Panc1 (cell line): ENCODE data around the gene RPRD2. TPM values are rescaled to one million over a fixed set of nuclear protein-coding genes. Genes with fewer than 3 reads are reported as not detected.

Source experiments
- ATAC-seq: fragments of 200-7000 bp; cut with Tn5 transposase; 2 replicates; pipeline ENCODE4 v1.9.1; 2020; ENCODE audit warnings: mild to moderate bottlenecking, moderate library complexity
- BruUV-seq: library from RNA; stranded (reverse); fragments of 400-500 nt; replicated peaks from 2 replicates; lab custom pipeline; 2021; lab: Mats Ljungman, UMichigan
- CTCF ChIA-PET: fragments of 300-600 bp; sonication (Branson Sonifier 250); formaldehyde crosslinking; loops from one replicate; lab custom pipeline; 2022; ENCODE audit warnings: antibody characterized with exemption; lab: Charles Lee
- POLR2A ChIA-PET: fragments of 300-600 bp; sonication (Branson Sonifier 250); formaldehyde crosslinking; loops from one replicate; lab custom pipeline; 2022; ENCODE audit warnings: antibody characterized with exemption; lab: Charles Lee
- DNase-seq: peaks from one replicate; pipeline ENCODE4 v3.0.0-alpha.2; 2010; ENCODE audit warnings: low read depth, low spot score
- H3K27ac ChIP-seq: 2 replicates; pipeline ENCODE4 v1.5.1; 2011; ENCODE audit warnings: mild to moderate bottlenecking, low read length, inconsistent platforms
- H3K27me3 ChIP-seq: fragments of 200-500 bp; sonication (Bioruptor generic); 2 replicates; pipeline ENCODE4 v1.6.0; 2014; ENCODE audit warnings: low read length, inconsistent platforms; ENCODE audit not compliant: control insufficient read depth, insufficient read depth
- H3K36me3 ChIP-seq: fragments of 200-500 bp; sonication (Bioruptor generic); 2 replicates; pipeline ENCODE4 v1.5.1; 2014; ENCODE audit warnings: inconsistent platforms, mild to moderate bottlenecking, low read length, moderate library complexity; ENCODE audit not compliant: control insufficient read depth, insufficient read depth
- H3K4me1 ChIP-seq: 2 replicates; pipeline ENCODE4 v1.5.1; 2011; ENCODE audit warnings: inconsistent platforms, mild to moderate bottlenecking, low read length, moderate library complexity; ENCODE audit not compliant: control insufficient read depth, insufficient read depth
- H3K4me3 ChIP-seq, 2 experiments: 2 replicates each; pipeline ENCODE4 v1.5.1; 2011 to 2012; ENCODE audit warnings: low read depth in 2 of 2, low read length in 2 of 2, mild to moderate bottlenecking in 2 of 2, inconsistent platforms in 1 of 2, moderate library complexity in 1 of 2
- H3K9me3 ChIP-seq: fragments of 200-500 bp; sonication (Bioruptor generic); 2 replicates; pipeline ENCODE4 v1.5.1; 2014; ENCODE audit warnings: low read depth, mild to moderate bottlenecking, inconsistent platforms, low read length, moderate library complexity; ENCODE audit not compliant: control insufficient read depth, insufficient read depth
- CTCF ChIP-seq: fragments of 450-650 bp; IDR thresholded peaks from 2 replicates; pipeline ENCODE4 v1.5.1; 2017; ENCODE audit warnings: mild to moderate bottlenecking
- POLR2AphosphoS5 ChIP-seq: IDR thresholded peaks from 2 replicates; pipeline ENCODE4 v1.6.1; 2012; ENCODE audit warnings: mild to moderate bottlenecking, low read depth, low read length, moderate library complexity
- SIN3A ChIP-seq: IDR thresholded peaks from 2 replicates; pipeline ENCODE4 v1.6.1; 2012; ENCODE audit warnings: low read depth, mild to moderate bottlenecking, low read length, moderate library complexity, borderline replicate concordance; ENCODE audit not compliant: insufficient read depth
- TCF7L2 ChIP-seq: IDR thresholded peaks from 2 replicates; pipeline ENCODE4 v1.6.1; 2011; ENCODE audit warnings: mild to moderate bottlenecking, low read depth, low read length, inconsistent platforms
- in situ Hi-C: cut with HindIII; loops from 2 replicates; pipeline ENCODE4 v1.10.0; 2016; ENCODE audit warnings: low sequenced_read_pairs, low pct_unique_long_range_greater_than_20kb
- intact Hi-C: fragments of 100-400 bp; cut with micrococcal nuclease; formaldehyde crosslinking; loops from one replicate; pipeline ENCODE4 v1.10.0; 2022; ENCODE audit not compliant: unreplicated experiment
- total RNA-seq: library from RNA; stranded (reverse); gene quantifications from one replicate; pipeline ENCODE4 v1.2.1, GENCODE V29; 2021; ENCODE audit not compliant: unreplicated experiment
- TF ChIP-seq, protein P1 (sequence below), 2 experiments: IDR thresholded peaks; 2 replicates each; pipeline ENCODE4 v1.6.1; 2011 to 2012; ENCODE audit warnings: low read depth in 2 of 2, control low read depth in 1 of 2, low read length in 1 of 2, mild to moderate bottlenecking in 1 of 2, moderate library complexity in 1 of 2; ENCODE audit not compliant: insufficient read depth in 1 of 2

RPRD2 gene
- total RNA-seq, 1 experiment from 2014 or later = 28.3 TPM

DNA sequence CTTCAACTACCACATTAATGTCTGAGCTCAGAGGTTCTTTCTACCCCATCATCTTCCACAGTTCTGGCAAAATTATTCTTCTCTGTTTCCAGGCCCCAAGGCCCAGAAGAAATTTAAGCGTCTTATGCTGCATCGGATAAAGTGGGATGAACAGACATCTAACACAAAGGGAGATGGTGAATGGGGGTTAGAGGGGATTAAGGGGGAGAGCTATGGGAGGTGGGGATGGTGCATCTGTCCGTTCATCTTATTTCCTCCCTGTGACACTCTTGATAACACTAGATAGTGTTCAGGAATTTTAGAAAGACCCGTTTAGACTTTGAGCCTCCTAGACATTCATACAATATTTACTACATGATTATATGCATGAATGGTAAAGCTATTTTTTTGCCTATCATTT is 17.6 kb upstream of the RPRD2 start:
- no peak for ATAC-seq
- POLR2A ChIA-PET = no interaction called here

DNA sequence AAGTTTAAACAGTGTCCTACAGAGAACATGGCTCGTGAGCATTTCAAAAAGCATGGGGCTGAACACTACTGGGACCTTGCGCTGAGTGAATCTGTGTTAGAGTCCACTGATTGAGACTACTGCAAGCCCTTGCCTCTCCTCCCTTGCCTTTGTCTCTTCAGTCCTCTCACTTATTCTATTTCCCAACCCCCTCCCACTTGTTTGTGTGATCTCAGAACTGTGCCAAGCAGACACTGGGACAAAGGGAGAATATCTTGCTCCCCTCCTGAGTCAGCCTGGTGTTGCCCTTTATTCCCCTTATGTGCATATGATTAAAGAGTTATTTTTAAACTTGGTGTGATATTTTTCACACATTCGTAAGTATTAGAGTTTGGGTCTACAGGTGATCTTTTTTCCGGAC is 11.1 kb upstream of the RPRD2 start:
- TF ChIP-seq SIN3A (no peak), CTCF (no peak), TCF7L2 (no peak), POLR2AphosphoS5 (no peak)
- TF ChIP-seq, protein P1, sequence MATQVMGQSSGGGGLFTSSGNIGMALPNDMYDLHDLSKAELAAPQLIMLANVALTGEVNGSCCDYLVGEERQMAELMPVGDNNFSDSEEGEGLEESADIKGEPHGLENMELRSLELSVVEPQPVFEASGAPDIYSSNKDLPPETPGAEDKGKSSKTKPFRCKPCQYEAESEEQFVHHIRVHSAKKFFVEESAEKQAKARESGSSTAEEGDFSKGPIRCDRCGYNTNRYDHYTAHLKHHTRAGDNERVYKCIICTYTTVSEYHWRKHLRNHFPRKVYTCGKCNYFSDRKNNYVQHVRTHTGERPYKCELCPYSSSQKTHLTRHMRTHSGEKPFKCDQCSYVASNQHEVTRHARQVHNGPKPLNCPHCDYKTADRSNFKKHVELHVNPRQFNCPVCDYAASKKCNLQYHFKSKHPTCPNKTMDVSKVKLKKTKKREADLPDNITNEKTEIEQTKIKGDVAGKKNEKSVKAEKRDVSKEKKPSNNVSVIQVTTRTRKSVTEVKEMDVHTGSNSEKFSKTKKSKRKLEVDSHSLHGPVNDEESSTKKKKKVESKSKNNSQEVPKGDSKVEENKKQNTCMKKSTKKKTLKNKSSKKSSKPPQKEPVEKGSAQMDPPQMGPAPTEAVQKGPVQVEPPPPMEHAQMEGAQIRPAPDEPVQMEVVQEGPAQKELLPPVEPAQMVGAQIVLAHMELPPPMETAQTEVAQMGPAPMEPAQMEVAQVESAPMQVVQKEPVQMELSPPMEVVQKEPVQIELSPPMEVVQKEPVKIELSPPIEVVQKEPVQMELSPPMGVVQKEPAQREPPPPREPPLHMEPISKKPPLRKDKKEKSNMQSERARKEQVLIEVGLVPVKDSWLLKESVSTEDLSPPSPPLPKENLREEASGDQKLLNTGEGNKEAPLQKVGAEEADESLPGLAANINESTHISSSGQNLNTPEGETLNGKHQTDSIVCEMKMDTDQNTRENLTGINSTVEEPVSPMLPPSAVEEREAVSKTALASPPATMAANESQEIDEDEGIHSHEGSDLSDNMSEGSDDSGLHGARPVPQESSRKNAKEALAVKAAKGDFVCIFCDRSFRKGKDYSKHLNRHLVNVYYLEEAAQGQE (IDR thresholded peaks at IDR 0.05; ENCODE audit: insufficient read depth in 1 of 2, low read depth in 2 of 2, low read length in 1 of 2) = no peak
- no peak for DNase-seq
- in situ Hi-C loops = no loop called here
- Histone ChIP-seq H3K36me3 (peaks cover 30% of the 10 kb centered on the region), H3K4me3 (no peak overlapping the region), H3K4me1 (no peaks in the 10 kb centered on the region), H3K27me3 (no peaks in the 10 kb centered on the region), H3K27ac (no peak overlapping the region), H3K9me3 (no peaks in the 10 kb centered on the region)
- ChIA-PET POLR2A (interaction anchor here (0.6 kb wide), 1 partner anchor 14 kb away, joined by 4 read pairs; no protein-coding TSS in a partner anchor), CTCF (no interaction called here)
- BruUV-seq = no TSS peak
- intact Hi-C loops = no loop called here
- ATAC-seq = no peak

More for the DNA sequence above, 17.6 kb upstream of the RPRD2 start:
- Histone ChIP-seq H3K9me3 (no peaks in the 10 kb centered on the region), H3K27me3 (no peaks in the 10 kb centered on the region), H3K4me1 (no peaks in the 10 kb centered on the region), H3K27ac (no peak overlapping the region), H3K36me3 (peaks cover 37% of the 10 kb centered on the region), H3K4me3 (no peak overlapping the region)
- DNase-seq = no peak
- in situ Hi-C loops = no loop called here
- no TSS peak for BruUV-seq
- intact Hi-C loops = no loop called here
- CTCF ChIA-PET = no interaction called here
- TF ChIP-seq SIN3A = no peak
- no peak for TF ChIP-seq TCF7L2
- TF ChIP-seq POLR2AphosphoS5 = no peak
- TF ChIP-seq, protein P1 (IDR thresholded peaks at IDR 0.05; ENCODE audit: insufficient read depth in 1 of 2, low read depth in 2 of 2, low read length in 1 of 2) = no peak
- no peak for TF ChIP-seq CTCF
